HTR-8/SVneo (cell line): ENCODE measurements around the gene TBC1D9B.
"Not testable (repeated sequence)": the region's sequence is repeated elsewhere in the genome, so short reads cannot be mapped to it uniquely, and the experiment has no call there.

Experiments
- DNase-seq: peaks from one replicate; pipeline ENCODE4 v3.0.0; 2011; ENCODE audit warnings: low spot score, mixed read lengths; ENCODE audit not compliant: insufficient read length
- FAIRE-seq: peaks from 2 replicates; lab custom pipeline; 2011; peaks lifted over from hg19 to GRCh38; lab: Jason Lieb, UNC

TBC1D9B gene

GRCh38 chr5:179854356-179854755 is 53.3 kb downstream of the TBC1D9B start:
- DNase-seq (no peak), FAIRE-seq (no peak)

- no peak for DNase-seq
- FAIRE-seq, result no peak
These were observed 54.6 kb downstream of the TBC1D9B start for GRCh38 chr5:179852993-179853547.

GRCh38 chr5:179841621-179842020 is 66.1 kb downstream of the TBC1D9B start:
- FAIRE-seq (no peak), DNase-seq (no peak)

- DNase-seq, result no peak
- no peak for FAIRE-seq
These were observed 66.9 kb downstream of the TBC1D9B start for GRCh38 chr5:179840766-179841165.

- FAIRE-seq, result no peak
These were observed 67.4 kb downstream of the TBC1D9B start for GRCh38 chr5:179840321-179840720.

GRCh38 chr5:179839328-179840256 is 68.1 kb downstream of the TBC1D9B start:
- FAIRE-seq (no peak), DNase-seq (no peak)

More at GRCh38 chr5:179840321-179840720, 67.4 kb downstream of the TBC1D9B start:
- no peak for DNase-seq

- DNase-seq, result no peak
These were observed 70.4 kb downstream of the TBC1D9B start for GRCh38 chr5:179837076-179838011.

GRCh38 chr5:179836225-179837019 is 71.3 kb downstream of the TBC1D9B start:
- FAIRE-seq (no peak), DNase-seq (no peak)

More at GRCh38 chr5:179837076-179838011, 70.4 kb downstream of the TBC1D9B start:
- FAIRE-seq, result no peak

- not testable (repeated sequence) for FAIRE-seq, DNase-seq
These were observed 72.8 kb downstream of the TBC1D9B start for GRCh38 chr5:179834871-179835270.

- FAIRE-seq, result no peak
These were observed 73.6 kb downstream of the TBC1D9B start for GRCh38 chr5:179834120-179834519.

GRCh38 chr5:179833709-179834070 is 74.0 kb downstream of the TBC1D9B start:
- no peak for FAIRE-seq
- DNase-seq, result no peak

More at GRCh38 chr5:179834120-179834519, 73.6 kb downstream of the TBC1D9B start:
- no peak for DNase-seq

- FAIRE-seq, result no peak
- no peak for DNase-seq
These were observed 74.5 kb downstream of the TBC1D9B start for GRCh38 chr5:179833056-179833708.

- FAIRE-seq (no peak), DNase-seq (no peak)
These were observed 75.5 kb downstream of the TBC1D9B start for GRCh38 chr5:179832039-179832745.

- DNase-seq (no peak), FAIRE-seq (no peak)
These were observed 76.8 kb downstream of the TBC1D9B start for GRCh38 chr5:179830818-179831468.

- DNase-seq (no peak), FAIRE-seq (no peak)
These were observed 77.8 kb downstream of the TBC1D9B start for GRCh38 chr5:179829732-179830435.

- DNase-seq (no peak), FAIRE-seq (no peak)
These were observed 78.8 kb downstream of the TBC1D9B start for GRCh38 chr5:179828756-179829421.

GRCh38 chr5:179827680-179828079 is 80.0 kb downstream of the TBC1D9B start:
- no peak for DNase-seq

More at GRCh38 chr5:179827680-179828079, 80.0 kb downstream of the TBC1D9B start:
- FAIRE-seq, result no peak
